8988T (cell line): ENCODE results near the gene ZNF331.
A peak's percentile ranks its signal among the peaks of the same experiment; 100 is the strongest.

Experiments used
- DNase-seq: peaks from one replicate; pipeline ENCODE4 v3.0.0; 2011

ZNF331 gene

DNA sequence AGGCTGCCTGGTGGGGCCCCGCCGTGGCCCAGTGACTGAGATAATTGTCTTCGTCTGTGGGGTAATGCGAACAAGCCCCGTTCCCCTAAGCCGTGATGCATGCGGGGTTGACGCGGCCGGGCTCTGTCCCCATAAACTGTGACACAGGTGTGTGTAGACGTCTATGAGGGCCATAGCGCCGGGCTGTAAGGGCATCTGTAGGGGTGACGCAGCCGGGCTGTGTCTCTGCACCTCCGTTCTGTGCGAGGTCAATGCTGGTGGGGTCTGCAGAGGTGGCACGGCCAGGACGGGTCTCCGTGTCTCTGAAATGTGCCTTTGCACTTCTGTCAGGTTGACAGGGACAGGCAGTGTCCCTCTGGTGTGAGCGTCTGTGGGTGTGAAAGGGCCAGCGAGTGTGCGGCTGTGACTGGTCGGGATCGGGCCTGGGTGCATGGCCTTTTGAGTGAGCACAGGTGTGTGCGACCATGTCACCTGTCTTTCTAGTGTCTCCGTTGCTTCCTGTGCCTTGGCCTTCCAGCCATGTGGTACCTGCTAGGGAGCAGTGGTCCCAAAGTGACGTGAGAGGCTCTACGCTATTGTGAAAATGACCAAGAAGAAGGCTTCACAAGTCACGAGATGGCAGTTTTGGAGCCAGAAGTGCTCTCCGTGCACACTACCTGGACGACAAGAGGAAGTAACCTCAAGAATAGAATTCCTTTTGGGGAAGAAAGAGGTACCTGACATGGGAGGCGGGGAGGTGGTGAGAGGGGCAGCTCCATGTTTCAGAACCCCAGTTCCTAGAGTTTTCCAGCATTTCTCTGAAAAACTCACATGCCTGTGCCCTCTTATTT is 16.4 kb upstream of the ZNF331 start:
- DNase-seq: no peak

DNA sequence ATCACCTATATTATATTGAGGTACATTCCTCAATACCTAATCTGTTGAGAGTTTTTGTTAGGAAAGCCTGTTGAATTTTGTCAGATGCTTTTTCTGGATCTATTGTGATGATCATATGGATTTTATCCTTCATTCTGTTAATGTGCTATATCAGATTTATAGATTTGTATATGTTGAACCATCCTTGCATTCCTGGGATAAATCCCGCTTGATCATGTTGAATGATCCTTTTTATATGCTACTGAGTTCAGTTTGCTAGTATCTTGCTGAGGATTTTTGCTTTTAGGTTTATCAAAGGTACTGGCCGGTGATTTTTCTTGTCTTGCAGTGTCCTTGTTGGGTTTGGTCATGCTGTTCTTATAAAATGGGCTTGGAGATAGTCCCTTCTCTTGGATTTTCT is 12.0 kb upstream of the ZNF331 start:
- no peak for DNase-seq

DNA sequence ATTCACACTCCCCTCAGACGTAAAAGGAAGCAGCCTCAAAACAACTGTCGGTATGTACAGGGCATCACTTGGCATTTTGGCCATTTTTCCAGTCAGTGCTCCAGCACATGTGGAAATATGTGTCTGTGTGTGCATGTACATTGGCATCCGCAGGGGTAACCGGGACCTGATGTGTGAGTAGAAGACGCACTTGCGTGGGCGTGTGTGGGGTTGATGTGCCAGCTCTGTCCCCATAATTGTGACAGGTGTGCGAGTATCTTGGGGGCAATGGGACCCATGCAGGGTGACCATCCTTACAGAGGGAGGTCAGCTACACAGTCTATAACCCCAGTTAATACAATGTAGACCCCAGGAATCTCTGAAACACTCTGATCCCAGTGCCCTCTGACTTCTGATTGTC is 7.3 kb upstream of the ZNF331 start:
- DNase-seq: no peak

DNA sequence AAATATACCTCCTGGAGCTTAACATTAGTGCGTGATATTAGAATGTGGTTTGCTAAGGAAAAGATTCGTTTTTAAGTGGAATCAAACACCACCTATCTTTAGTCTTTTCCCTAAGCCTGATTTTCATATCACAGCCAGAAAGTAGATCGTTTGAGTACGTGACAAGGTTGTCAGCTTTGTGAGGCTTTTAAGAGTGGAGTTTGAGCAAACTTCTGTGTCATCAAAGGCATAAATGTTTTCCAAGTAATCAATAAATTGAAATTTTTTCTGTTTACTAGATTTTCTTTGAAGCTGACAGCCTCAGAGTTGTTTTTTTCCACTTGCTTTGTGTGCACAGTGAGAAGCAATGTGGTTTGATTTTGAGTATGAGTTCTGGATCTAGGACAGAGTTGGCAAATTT is 6.5 kb upstream of the ZNF331 start:
- DNase-seq: no peak

DNA sequence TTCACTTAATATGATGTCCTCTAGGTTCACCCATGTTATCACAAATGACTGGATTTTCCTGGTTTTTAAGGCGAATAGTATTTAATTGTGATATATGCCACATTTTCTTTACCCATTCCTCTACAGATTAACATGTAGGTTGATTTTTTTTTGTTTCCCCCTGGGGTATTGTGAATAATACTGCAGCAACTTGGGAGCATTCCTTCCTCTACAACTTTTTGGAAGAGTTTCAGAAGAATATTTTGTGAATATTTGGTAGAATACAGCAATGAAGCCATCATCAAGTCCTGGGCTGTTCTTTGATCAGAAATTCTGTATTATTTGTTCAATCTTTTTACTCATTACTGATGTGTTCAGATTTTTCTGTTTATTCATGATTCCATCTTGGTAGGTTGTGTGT is 5.6 kb upstream of the ZNF331 start:
- no peak for DNase-seq

DNA sequence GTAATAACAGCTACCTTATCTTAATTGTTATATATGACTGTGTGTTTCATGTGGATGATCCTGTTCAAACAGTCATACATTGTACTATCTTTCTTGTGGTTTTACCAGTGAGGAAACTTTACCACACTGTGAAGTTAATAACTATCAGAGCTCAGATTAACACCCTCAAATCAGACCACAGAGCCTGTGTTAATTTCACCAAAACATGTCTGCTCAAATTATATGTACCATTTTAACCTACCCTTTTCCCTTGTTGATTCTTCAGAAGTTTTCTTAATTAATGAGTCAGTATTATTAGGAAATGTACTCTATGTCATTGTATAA is 1.8 kb upstream of the ZNF331 start:
- DNase-seq: no peak

DNA sequence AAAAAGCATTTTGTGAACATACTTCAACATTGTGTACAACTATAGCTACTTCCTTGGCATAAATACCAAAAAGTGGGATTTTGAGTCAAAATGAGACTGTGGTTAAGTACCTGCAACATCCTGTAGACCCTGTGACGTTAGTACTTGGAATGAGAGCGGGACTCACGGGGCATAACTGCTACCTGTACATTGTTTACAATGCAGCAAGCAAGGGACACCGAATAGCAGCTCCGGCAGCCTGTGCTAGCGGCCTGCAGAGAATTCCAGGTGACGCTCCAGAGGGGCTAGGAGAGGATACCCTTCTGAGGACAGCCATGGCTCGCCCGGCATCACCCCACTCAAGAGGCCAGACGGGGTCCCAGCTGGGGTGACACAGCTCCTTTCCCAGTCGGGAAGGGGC is 824 bp upstream of the ZNF331 start:
- DNase-seq: no peak

DNA sequence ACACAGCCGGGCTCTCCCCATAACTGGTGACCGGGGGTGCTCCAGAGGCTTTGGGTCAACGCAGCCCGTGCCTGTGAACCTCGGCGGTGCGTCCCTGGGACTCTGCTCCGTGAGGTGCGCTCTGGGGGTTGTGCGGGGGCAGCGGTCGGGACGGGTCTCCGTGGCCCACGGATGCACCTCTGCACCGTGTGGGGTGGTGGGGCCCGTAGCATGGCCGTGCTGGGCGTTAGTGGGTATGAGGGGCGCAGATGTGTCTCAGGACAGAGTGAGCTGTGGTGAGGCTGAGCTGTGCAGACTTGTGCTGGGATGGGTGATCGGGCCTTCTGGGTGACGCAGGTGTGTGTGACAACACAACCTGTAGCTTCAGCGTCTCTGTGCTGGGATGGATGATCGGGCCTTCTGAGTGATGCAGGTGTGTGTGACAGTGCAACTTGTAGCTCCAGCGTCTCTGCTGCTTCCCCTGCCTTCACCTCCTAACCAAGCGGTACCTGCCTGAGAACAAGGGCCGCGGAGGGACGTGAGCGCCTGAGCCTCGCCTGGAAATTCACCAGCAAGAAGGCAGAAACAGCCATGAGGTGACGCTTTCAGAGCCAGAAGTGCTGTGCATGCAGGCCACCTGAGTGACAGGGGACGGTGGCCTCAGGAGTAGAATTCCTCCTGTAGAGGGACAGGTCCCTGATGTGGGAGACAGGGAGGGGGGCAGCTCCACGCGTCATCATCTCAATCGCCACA is 599 bp downstream of the ZNF331 start:
- no peak for DNase-seq

DNA sequence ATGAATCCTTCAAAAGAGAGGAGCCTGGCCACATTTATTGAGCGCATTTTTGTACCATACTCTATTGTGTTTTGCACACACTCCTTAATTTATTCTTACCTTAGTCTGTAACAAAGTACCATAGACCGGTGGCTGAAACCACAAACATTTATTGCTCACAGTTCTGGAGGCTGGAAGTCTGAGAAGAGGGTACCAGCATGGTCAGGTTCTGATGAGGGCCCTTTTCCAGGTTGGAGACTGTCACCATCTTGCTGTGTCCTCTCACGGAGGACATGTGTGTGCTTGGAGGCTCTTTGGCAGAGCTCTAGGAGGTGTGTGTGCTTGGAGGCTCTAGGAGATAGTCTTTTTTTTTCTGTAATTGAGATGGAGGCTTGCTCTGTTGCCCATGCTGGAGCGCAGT is 2.1 kb downstream of the ZNF331 start:
- no peak for DNase-seq

DNA sequence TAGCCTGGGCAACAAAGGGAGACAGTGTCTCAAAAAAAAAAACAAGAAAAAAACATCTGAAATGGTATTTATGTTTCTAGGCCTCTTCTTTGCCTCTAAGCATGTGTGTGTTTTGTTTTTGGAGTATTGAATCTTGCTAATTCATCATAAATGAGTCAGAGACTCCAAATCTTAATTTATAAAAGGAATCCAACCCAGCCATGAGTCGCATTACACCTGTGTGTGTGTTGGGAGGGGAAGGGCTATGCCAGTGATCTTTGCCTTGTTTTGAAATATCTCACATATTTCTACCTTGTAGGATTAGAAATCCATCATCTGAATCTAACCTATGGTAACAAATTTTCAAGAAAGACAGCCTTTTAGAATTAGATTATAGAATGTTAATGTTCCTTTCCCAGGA is 4.0 kb downstream of the ZNF331 start:
- no peak for DNase-seq

DNA sequence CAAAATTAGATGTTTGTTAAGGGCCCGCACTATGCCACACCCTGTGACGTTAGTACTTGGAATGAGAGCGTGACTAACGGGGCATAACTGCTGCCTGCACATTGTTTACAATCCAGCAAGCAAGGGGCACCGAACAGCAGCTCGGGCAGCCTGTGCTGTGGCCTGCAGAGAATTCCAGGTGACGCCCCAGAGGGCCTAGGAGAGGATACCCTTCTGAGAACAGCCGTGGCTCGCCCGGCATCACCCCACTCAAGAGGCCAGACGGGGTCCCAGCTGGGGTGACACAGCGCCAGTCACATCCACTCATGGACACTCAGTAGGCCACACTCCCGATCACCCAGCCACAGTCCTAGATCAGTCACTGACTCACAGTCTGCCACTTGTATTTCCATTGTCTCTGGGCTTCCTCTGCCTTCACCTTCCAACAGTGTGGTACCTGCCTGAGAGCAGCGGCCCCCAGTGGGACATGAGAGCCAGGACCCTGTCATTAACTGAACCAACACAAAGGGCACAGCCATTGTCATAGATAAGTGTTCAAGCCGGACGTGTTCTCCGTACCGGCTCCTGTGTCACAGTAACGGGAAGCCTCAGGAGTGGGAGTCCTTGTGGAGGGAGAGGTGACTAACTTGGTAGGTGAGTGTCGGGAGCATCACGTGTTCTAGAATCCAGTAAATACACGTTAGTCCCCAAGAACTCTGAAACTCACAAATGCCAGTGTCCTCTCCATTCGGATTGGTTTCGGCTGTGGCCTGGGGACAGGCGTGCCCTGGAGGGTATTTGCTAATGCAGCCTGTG is 7.5 kb downstream of the ZNF331 start:
- peak; percentile 50 for DNase-seq

DNA sequence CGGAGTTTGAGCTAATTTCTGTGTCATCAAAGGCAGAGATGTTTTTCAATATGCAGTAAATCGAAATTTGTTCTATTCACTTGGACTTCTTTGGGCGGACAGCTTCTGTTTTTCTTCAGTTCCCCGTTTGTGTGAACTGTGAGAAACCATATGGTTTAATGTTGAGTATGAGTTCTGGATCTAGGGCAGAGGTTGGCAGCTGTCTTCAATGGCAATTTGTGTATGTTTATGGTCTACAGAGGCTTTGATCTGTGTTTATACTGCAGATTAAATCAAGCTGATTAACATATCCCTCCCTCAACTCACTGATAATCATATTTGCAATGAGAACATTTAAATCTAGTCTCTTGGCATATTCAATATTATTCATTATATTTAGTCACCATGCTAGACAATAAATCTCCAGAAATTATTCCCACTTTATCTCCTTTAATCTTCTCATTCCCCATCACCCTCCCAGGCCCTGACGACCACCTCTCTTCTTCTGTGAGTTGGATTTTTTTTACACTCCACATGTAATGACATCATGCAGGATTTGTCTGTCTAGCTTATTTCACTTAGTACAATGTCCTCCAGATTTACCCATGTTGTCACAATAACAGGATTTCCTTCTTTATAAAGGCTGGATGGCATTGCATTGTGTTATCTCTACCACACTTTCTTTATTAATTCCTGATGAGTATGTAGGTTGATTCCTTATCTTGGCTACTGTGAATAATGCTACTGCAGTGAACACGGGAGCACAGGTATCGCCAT is 9.0 kb downstream of the ZNF331 start:
- no peak for DNase-seq

DNA sequence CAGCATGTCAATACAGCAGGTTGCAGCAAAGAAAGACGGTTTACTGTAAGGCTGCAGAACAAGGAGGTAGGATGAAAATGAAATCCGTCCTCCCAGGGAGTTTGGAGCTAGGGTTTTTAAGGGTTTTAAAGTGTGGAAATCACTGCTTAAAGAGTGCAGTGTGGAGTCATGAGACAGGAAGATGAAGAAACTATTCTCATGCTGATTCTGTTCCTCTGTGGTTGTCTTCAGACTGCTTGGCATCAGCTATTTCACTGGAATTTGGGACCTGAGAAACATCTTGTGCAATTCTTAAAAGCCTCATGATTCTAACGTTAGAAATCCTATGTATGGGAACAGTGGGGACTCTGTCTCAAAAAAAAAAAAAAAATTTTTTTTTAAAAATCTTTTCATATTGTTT is 11.4 kb downstream of the ZNF331 start:
- no peak for DNase-seq

DNA sequence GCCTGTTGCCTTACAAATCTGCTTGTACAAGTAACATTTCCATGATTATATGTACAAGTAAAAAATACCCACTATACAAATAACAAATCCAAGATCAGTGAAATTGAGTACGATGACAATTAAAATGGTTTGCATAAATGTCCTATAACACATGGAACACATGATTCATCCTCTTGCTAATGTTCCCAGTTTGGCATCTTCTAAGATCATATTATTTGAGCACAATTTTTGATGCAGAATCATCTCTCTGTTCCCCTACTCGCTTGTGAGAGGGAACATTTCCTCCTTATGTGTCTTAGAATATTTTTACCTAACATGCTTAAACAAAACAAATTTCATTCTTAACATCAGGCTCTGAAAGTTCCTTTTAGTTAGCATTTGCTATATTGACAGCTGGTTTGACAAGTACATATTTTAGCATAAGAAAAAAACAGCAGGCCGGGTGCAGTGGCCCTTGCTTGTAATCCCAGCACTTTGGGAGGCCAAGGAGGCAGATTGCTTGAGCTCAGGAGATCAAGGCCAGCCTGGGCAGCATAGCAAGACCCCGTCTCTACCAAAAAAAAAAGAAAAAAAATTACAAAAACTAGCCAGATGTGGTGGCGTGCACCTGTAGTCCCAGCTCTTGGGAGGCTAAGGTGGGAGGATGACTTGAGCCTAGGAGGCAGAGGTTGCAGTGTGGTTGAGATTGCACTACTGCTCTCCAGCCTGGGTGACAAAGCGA is 14.2 kb downstream of the ZNF331 start:
- no peak for DNase-seq

DNA sequence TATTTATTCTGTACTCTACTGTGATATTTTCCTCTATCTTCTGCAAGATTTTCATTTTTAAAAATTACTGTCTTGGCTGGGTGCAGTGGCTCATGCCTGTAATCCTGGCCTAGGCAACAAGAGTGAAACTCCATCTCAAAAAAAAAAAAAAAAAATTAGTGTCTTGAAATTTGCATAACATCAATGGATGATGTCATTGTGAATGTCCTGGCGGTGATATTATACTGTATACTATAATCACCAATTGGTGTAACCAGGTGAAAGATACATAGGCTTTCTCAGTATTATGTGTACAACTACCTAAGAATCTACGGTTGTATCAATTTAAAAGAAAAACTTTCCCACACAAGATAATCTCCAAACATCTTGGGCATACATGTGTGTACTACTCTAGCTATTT is 15.2 kb downstream of the ZNF331 start:
- DNase-seq: no peak

DNA sequence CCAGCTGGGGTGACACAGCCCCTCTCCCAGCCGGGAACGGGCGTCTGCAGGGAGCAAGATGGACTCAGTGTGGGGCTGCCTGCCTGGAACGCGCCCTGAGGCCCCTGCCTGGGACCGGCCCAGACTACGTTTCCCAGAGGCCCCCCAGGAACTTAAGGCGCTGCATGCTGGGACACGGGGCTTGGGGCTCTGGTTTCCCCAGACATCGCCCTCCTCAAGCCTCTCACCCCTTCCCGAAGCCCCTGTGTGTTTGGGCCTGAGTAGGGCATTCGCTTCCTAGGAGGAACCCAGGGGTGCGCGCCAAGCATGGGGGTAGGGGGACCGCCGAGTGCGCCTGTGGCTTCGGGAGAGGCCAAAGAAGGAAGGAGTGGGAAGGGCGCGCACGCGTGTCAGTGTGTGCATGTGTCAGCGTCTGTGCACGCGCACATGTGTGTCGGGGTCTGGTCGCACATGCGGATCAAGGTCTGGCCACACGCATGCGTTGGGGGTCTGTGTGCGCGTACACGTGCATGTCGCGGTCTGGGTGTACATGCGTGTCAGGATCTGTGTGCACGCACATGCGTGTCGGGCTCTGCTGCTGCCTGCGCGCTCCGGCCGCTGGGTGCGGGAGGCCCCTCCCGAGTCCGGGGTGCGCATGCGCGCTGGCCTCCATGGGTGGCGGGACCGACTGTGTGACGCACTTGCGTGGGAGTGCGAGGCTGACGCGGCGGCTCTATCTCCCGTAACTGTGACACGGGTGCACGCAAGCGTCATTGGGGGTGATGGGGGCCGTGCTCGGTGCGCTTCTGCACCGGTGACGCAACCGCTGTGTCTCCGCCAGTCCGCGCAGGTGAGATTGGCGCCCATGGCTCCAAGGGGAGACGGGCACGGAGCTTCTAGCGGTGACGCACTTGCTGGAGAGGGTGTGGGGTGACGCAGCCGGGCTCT is 16.2 kb downstream of the ZNF331 start:
- no peak for DNase-seq

DNA sequence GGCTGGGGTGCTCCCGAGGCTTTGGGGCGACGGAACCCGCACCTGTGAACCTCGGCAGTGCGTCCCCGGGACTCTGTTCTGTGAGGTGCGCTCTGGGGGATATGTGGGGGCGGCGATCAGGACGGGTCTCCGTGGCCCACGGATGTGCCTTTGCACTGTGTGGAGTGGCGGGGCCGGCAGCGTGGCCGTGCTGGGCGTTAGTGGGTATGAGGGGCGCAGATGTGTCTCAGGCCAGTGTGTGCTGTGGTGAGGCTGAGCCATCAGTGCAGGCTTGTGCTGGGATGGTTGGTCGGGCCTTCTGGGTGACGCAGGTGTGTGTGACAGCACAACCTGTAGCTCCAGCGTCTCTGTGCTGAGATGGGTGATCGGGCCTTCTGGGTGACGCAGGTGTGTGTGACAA is 16.9 kb downstream of the ZNF331 start:
- no peak for DNase-seq

DNA sequence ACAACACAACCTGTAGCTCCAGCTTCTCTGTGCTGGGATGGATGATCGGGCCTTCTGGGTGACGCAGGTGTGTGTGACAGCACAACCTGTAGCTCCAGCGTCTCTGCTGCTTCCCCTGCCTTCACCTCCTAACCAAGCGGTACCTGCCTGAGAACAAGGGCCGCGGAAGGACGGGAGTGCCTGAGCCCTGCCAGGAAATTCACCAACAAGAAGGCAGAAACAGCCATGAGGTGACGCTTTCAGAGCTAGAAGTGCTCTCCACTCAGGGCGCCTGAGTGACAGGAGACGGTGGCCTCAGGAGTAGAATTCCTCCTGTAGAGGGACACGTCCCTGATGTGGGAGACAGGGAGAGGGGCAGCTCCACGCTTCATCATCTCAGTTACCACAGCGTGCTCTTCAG is 17.4 kb downstream of the ZNF331 start:
- no peak for DNase-seq

DNA sequence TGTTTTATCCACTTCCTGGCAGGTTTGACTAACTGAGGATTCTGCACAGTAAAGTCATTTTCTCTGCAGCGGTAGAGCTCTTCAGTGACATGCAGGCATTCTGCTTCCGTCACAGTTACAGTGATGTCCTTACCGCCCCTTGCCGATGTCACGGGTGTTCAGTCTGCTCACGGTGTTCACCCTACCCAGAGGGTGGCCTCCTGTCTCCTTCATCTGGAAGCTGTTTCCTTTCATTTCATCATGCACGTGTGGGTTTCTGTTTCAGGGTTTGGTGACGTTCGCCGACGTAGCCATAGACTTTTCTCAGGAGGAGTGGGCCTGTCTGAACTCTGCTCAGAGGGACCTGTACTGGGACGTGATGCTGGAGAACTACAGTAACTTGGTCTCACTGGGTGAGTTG is 33.4 kb downstream of the ZNF331 start:
- DNase-seq: no peak

DNA sequence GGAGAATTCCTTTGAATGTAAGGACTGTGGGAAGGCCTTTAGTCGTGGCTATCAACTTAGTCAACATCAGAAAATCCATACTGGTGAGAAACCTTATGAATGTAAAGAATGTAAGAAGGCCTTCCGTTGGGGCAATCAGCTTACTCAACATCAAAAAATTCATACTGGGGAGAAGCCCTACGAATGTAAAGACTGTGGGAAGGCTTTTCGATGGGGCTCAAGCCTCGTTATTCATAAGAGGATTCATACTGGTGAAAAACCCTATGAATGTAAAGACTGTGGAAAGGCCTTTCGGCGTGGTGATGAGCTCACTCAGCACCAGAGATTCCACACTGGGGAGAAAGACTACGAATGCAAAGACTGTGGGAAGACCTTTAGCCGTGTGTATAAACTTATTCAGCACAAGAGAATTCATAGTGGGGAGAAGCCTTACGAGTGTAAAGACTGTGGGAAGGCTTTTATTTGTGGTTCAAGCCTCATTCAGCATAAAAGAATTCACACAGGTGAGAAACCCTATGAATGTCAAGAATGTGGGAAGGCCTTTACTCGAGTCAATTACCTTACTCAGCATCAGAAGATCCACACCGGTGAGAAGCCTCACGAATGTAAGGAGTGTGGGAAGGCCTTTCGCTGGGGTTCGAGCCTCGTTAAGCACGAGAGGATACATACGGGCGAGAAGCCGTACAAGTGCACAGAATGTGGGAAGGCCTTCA is 39.2 kb downstream of the ZNF331 start:
- no peak for DNase-seq

DNA sequence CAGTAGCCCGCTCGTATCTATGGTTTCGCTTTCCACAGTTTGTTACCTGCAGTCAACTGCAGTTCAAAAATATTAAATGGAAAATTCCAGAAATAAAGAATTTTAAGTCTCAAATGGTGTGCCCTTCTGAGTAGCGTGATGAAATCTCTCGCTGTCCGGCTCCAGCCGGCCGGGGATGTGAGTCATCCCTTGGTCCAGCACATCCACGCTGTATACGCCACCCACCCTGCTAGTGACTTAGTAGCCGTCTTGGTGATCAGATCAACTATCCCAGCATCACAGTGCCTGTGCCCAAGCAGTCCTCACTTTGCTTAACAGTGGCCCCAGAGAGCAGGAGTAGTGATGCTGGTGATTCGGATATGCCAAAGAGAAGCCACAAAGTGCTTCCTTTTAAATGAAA is 40.0 kb downstream of the ZNF331 start:
- no peak for DNase-seq
